GM21717 (cell line): ENCODE measurements around the gene LAMA5.

ENCODE experiments used
- ATAC-seq: cut with Tn5 transposase; IDR thresholded peaks from one replicate; pipeline ENCODE4 v1.9.1; 2021; ENCODE audit warnings: mild to moderate bottlenecking, moderate library complexity; ENCODE audit not compliant: unreplicated experiment

The LAMA5 gene

DNA sequence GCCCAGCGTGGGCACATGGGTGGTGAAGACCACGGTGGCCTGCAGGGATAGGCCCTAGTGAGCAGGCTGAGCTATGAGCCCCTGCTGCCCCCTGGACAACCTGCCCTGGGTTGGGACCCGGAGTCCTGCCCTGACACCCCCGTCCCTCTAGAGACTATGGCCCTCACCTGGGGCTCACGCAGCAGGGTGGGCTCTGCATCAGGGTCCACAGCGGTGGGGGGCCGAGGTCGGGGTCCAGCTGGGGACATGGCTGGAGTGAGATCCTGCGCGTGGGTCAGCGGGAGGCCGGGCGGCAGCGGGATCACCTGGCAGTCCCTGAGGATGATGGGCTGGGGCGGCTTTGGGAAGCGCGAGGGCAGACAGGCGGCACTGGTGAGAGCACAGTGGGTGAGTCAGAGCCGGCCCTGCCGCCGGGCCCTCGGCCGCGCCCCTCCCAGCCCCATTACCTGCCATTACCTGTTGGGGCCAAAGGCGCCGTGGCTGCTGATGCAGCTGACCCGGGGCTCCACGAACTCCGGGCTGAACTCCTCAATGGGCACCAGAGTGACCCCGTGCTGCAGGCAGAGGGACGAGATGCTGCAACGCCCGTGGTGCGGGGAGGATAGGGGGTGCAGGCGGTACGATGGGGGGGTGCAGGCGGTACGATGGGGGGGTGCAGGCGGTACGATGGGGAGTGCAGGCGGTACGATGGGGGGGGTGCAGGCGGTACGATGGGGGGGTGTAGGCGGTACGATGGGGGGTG, 36.4 kb downstream of the LAMA5 start:
- ATAC-seq, result no peak

- no peak for ATAC-seq
Observed at GRCh38 chr20:62329389-62330377, 37.4 kb downstream of the LAMA5 start.

DNA sequence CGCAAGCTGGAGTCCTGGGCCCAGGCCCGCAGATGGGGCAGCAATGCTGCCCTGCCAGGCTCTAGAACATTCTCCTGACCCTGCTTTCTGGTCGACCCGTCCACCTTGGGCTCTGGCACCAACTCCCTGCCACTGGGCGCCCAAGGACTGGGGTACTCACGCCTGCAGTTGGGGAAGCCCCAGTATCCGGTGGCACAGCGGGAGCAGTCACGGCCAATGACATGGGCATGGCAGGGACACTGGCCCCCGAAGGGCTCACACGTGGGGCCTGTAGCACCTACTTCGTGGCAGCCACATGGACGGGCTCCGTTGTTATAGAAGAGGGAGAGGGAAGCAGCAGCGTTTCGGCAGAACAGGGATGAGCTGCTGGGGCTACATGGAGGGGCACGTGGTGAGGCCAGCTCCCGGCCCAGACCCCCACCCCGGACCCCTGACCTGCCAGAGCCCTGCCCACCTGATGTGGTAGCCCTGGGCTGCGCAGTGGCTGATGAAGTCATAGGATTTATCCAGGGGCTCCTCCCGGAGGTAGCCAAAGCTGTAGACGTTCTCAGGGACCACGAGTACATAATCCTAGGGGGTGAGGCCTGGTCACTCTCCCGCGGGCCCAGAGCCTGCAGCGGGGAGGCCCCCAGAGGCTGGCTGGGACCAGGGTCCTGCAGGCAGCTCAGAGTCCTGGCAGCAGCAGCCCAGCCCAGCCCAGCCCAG, 38.3 kb downstream of the LAMA5 start:
- ATAC-seq, result no peak

GRCh38 chr20:62327726-62328495, 39.2 kb downstream of the LAMA5 start:
- ATAC-seq, result no peak

- no peak for ATAC-seq
Observed at GRCh38 chr20:62326959-62327725, 40.0 kb downstream of the LAMA5 start.

DNA sequence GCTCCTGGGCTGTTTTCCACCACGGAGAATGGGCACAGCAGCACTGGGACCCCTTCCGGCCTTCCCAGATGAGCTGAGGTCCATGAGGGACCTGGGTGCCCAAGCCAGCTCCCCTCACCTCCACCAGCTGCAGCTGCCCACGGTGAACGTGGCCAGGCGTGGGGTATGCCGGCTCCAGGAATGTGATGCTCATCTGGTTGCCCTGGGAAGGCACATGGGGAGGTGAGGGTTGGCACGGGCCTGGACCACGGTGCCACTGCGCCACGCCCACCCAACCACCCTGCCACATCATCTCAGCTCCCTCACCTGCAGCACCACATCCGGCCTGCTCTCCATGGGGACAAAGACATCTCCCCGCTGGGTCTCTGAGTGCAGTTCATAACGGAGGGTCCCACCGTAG, 40.6 kb downstream of the LAMA5 start:
- ATAC-seq, result no peak

DNA sequence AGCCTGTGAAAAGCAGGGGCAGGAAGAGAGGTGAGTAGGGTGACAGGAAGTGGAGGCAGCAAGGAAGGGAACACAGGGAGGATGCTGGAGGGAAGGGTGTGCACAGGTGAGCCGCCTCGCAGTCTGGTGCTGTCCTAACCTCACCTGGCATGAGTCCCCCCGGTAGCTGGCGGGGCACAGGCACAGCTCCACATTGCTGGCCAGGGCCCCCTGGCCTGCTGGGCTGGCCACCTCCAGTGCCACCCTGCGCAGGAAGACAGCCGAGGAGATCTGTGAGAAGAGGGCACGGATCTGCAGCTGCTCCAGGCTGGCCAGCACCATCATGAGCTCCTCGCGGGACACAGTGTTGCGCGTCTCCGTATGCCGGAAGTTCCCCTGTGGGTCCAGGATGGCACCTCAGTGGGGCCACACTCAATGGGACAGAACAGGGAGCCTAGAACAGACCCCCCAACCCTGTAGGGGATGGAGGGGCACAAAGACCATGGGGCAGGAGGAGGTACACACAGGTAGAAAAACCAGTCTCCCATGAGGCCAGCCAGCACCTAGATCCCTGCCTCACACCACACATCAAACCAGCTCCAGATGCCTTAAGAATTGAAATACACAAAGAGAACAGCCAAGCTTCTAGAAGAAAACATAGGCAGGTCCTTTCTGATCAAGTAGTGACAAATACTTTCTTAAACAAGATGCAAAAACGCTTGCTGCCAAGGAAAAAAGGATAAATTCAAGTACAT, 41.8 kb downstream of the LAMA5 start:
- no peak for ATAC-seq

- ATAC-seq, result no peak
Observed at GRCh38 chr20:62323980-62324906, 42.9 kb downstream of the LAMA5 start.

GRCh38 chr20:62323146-62323979, 43.7 kb downstream of the LAMA5 start:
- no peak for ATAC-seq

GRCh38 chr20:62322492-62323041, 44.5 kb downstream of the LAMA5 start:
- ATAC-seq, result no peak

DNA sequence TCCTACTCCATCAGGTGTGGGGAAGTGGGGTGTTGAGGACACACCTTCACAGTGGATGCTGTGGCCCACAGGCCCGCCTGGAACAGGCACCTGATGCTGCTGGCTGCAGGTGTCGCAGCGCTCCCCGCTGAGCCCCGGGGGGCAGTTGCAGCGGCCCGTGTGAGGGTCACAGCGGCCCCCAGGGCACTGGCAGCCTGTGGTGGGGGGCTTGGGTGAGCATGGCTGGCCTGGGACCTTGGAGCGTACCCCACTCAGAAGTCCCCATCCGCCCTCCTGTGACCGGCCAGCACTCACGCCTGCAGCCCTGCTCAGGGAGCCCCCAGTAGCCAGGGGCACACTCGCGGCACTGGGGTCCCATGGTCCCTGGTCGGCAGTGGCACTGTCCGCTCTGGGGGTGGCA, 45.1 kb downstream of the LAMA5 start:
- no peak for ATAC-seq

GRCh38 chr20:62321521-62321948, 45.6 kb downstream of the LAMA5 start:
- ATAC-seq, result no peak

DNA sequence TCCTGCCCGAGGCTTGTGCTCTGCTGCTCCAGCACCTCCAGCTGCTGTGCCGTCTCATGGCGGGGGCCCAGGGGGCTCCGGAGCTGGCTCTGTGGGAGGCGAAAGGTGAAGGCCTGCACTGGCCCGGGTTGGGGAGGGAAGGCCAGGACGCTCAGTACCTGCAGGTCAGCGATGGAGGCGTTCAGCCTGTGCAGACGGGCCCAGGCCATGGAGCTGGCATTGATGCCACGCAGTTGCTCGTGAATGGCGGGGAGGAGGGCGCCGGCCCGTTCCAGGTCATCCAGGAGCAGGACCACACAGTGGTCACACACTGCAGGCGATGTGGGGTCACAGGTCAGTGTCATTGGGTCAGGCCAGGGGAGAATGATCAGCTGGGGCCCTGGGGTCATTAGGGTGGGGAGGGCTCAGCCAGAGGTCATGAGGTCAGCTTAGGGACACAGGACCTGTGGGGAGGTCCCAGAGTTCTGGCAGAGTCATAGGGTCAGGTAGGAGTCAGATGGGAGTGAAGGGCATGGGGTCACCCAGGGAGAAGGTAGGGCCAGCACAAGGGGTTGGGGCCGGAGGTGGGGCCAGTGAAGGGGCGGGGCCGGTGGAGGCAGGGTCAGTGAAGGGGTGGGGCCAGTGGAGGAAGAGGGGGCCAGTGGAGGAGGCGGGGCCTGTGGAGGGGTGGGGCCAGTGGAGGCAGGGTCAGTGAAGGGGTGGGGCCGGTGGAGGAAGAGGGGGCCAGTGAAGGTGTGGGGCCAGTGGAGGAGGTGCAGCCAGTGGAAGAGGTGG, 46.3 kb downstream of the LAMA5 start:
- no peak for ATAC-seq

DNA sequence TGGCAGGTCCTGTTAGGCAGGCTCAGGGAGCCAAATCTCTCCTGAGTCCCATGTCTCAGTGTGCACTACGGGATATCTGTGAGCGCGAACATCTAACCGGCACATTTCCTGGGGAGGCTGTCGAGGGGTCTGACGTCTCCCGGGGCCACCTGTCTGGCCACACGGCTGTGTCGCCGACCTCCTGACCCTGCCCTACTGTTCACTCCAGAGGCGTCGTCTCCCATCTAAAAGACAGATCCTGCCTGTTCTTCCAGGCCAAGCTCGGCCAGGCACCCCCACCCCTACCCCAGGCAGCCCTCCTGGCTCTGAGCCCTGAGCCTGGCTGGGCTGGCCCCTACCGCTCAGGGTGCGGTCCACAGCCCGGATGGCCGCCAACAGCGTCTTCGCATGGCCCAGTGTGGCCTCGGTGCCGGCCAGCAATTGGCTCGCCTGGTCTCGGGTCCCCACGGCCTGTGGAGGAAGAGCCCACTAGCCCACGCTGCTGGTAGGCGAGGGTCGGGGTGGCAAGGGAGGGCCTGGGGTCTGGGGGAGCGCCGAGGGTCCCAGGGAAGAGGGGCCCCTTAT, 47.7 kb downstream of the LAMA5 start:
- ATAC-seq, result no peak

DNA sequence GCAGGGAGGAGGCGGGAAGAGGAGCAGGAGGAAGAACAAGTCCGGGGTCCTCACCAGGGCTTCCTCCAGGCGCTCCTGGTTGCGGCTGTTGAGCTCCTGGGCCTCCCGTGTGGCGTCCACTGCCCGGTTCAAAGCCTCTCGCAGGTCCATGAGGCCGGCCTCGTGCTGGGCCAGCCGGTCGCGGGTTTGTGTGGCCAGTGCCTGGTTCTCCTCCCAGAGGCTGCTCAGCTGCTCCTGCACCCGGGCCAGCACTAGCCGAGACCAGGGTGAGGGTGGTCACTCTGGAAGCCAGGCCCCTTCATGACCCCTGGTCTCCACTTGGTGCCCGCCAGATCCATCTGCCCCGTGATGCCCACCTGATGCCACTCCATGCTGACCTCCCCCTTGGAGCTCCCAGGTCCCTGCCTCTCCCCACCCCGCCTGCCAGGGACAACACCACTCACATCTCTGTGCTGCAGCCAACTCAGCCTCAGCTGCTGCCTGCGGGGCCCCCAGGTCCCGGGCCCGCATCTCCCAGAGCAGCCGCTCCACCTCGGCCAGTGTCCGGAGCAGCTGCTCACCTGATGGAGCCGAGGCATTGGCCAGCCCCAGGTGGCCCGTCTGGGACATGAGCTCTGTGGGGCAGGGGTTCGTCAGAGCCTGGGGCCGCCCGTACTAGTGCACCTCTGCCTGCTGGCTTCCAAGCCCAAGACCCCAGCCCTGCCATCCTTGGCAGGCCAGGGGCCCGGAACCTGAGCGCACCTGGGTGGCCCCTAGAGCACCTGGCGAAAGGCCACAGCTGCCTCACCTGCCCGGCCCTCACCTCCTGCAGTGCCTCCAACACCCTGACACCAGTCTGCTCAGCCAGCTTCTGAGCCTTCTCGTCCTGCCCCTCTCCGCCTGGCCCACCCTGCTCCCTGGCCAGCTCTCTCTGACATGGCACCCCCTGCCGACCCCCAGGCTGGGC, 48.4 kb downstream of the LAMA5 start:
- ATAC-seq, result no peak
